GM18870 (cell line): Measurements from ENCODE around the gene FUZ.

Source experiments
- ATAC-seq: cut with Tn5 transposase; IDR thresholded peaks from one replicate; pipeline ENCODE4 v1.9.1; 2021; ENCODE audit warnings: moderate library complexity; ENCODE audit not compliant: unreplicated experiment

Gene FUZ

DNA sequence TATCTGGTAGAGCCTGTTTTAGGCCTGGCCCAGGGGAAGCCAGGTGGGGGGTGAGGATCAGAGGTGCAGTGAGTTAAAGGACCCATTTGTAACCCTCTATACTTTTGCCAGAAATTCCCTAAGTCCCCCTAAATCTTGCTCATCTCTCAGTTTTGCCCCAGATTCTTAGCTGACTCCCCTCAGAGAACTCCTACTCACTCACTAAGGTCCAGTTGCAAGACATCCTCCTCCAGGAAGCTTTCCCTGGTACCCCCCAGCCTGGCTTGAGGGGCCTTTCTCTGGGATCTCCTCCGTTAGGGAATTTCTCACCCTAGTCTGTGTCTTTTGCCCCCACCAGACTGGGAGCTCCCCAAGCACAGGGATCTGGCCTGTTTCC, 51.9 kb downstream of the FUZ start:
- no peak for ATAC-seq

- ATAC-seq, result no peak
These were observed 54.8 kb downstream of the FUZ start for GRCh38 chr19:49758292-49758691.
